HepG2 (cell line): ENCODE measurements around the gene ALOX12. TPM values are rescaled to one million over a fixed set of nuclear protein-coding genes. Genes with fewer than 3 reads are reported as not detected.
"Not testable (repeated sequence)": the region's sequence is repeated elsewhere in the genome, so short reads cannot be mapped to it uniquely, and the experiment has no call there.

Experiments
- ATAC-seq: fragments of 200-7000 bp; cut with Tn5 transposase; 3 replicates; pipeline ENCODE4 v1.9.1; 2020; ENCODE audit warnings: mild to moderate bottlenecking, moderate library complexity
- BruUV-seq: library from RNA; stranded (reverse); fragments of 400-500 nt; replicated peaks from 2 replicates; lab custom pipeline; 2021; lab: Mats Ljungman, UMichigan
- CTCF ChIA-PET: fragments of 300-600 bp; formaldehyde crosslinking; extraction: SDS; loops from one replicate; lab custom pipeline; 2021; ENCODE audit warnings: low total read pairs, inconsistent platforms, low intra/inter-chr PET ratio; lab: Yijun Ruan, JAX
- POLR2A ChIA-PET: fragments of 350-600 bp; sonication (Branson Sonifier 250); formaldehyde crosslinking; loops from one replicate; lab custom pipeline; 2020; ENCODE audit warnings: antibody characterized with exemption, inconsistent platforms; lab: Yijun Ruan, JAX
- DNase-seq: peaks from one replicate; pipeline ENCODE4 v3.0.0-alpha.2; 2015; ENCODE audit warnings: low spot score
- FAIRE-seq: peaks from 3 replicates; lab custom pipeline; 2011; peaks lifted over from hg19 to GRCh38; lab: Jason Lieb, UNC
- H2AFZ ChIP-seq: one replicate; pipeline ENCODE4 v1.6.1; 2011; ENCODE audit warnings: low read length, inconsistent platforms
- H3K27ac ChIP-seq: fragments of 300-600 bp; 3 replicates; pipeline ENCODE4 v1.8.0; 2011; ENCODE audit warnings: mixed run types, mild to moderate bottlenecking, mixed read lengths, low read length, inconsistent platforms; ENCODE audit not compliant: insufficient read depth; ENCODE audit errors: extremely low read length
- H3K27me3 ChIP-seq, 2 experiments: fragments of 200-600 bp in 1 of 2; 2 replicates in 1 of 2; 3 replicates in 1 of 2; pipeline versions ENCODE4 v1.6.0 to v1.8.0; 2011; ENCODE audit warnings: low read length in 2 of 2, mild to moderate bottlenecking in 2 of 2, moderate library complexity in 2 of 2, inconsistent platforms in 1 of 2; ENCODE audit not compliant: insufficient read depth in 2 of 2, control insufficient read depth in 1 of 2
- H3K36me3 ChIP-seq, 2 experiments: fragments of 200-600 bp in 1 of 2; replicated peaks in 1 of 2; 2 replicates in 1 of 2; 3 replicates in 1 of 2; pipeline versions ENCODE4 v1.5.1 to v1.8.0; 2011; ENCODE audit warnings: low read length in 2 of 2, inconsistent platforms in 1 of 2; ENCODE audit not compliant: insufficient read depth in 2 of 2, control insufficient read depth in 1 of 2
- H3K4me1 ChIP-seq: 2 replicates; pipeline ENCODE4 v1.5.1; 2012; ENCODE audit warnings: low read length, inconsistent platforms; ENCODE audit not compliant: insufficient read depth
- H3K4me2 ChIP-seq: 2 replicates; pipeline ENCODE4 v1.6.0; 2011; ENCODE audit warnings: low read depth, low read length, inconsistent platforms
- H3K4me3 ChIP-seq, 3 experiments: fragments of 200-600 bp in 1 of 3; sonication (generic), shearing (Covaris generic) in 1 of 3; replicated peaks in 1 of 3; 2 replicates each; pipeline ENCODE4 v1.5.1; 2011 to 2016; ENCODE audit warnings: low read length in 3 of 3, inconsistent platforms in 2 of 3, low read depth in 2 of 3, mild to moderate bottlenecking in 2 of 3, control low read depth in 1 of 3, mixed read lengths in 1 of 3; ENCODE audit not compliant: insufficient read depth in 1 of 3
- H3K79me2 ChIP-seq: one replicate; pipeline ENCODE4 v1.6.1; 2011; ENCODE audit warnings: low read length, inconsistent platforms; ENCODE audit not compliant: insufficient read depth
- H3K9ac ChIP-seq: 2 replicates; pipeline ENCODE4 v1.6.0; 2011; ENCODE audit warnings: mild to moderate bottlenecking, low read depth, low read length, inconsistent platforms; ENCODE audit not compliant: insufficient read depth
- H3K9me3 ChIP-seq: 2 replicates; pipeline ENCODE4 v1.5.1; 2012; ENCODE audit warnings: mild to moderate bottlenecking, low read length
- H4K20me1 ChIP-seq: 2 replicates; pipeline ENCODE4 v1.6.0; 2011; ENCODE audit warnings: inconsistent platforms, mild to moderate bottlenecking, low read length, moderate library complexity; ENCODE audit not compliant: insufficient read depth
- ERF ChIP-seq: IDR thresholded peaks from 2 replicates; pipeline ENCODE4 v1.6.1; 2018; ENCODE audit warnings: missing biosample characterization, missing genetic modification reagents
- IKZF1 ChIP-seq: fragments of 450-650 bp; IDR thresholded peaks from 2 replicates; pipeline ENCODE4 v1.7.1; 2016
- KAT2B ChIP-seq: fragments of 150-350 bp; IDR thresholded peaks from 2 replicates; pipeline ENCODE4 v1.6.1; 2014; ENCODE audit warnings: low read depth, low read length, borderline replicate concordance
- ONECUT2 ChIP-seq: sonication (generic); formaldehyde crosslinking; IDR thresholded peaks from 2 replicates; pipeline ENCODE4 v1.4.0; 2020; ENCODE audit warnings: missing genetic modification reagents
- ZNF674 ChIP-seq: sonication (generic); formaldehyde crosslinking; IDR thresholded peaks from 2 replicates; pipeline ENCODE4 v1.5.0; 2020; ENCODE audit warnings: low read depth, mild to moderate bottlenecking, missing genetic modification reagents
- WGBS: methylation state at CpG from one replicate; pipeline ENCODE4 v1.1.6; 2017; ENCODE audit warnings: low lambda C conversion rate; 5-methylcytosine and 5-hydroxymethylcytosine counted together
- in situ Hi-C: cut with HindIII; loops from 2 replicates; pipeline ENCODE4 v1.10.0; 2017; ENCODE audit warnings: low pct_unique_long_range_greater_than_20kb; ENCODE audit not compliant: extremely low pct_ligation_motif_present
- intact Hi-C: fragments of 100-400 bp; cut with micrococcal nuclease; formaldehyde crosslinking; loops from one replicate; pipeline ENCODE4 v1.10.0; 2022; ENCODE audit not compliant: unreplicated experiment
- polyA plus RNA-seq, 8 experiments: library from polyadenylated mRNA; depleted of rRNA in 3 of 8; stranded (reverse) in 7 of 8; unstranded in 1 of 8; fragments of >200 nt; fragmentation: Illumina TruSeq in 4 of 8; extraction: Trizol in 4 of 8; gene quantifications; 2 replicates each; pipeline versions ENCODE4 v1.2.1 to v1.2.3, GENCODE V29; 2011 to 2016; ENCODE audit warnings: low read depth in 4 of 8, missing spikeins in 1 of 8, mixed read lengths in 1 of 8; ENCODE audit not compliant: insufficient read depth in 1 of 8
- total RNA-seq, 5 experiments: library from RNA; depleted of rRNA; stranded (reverse); fragments of >200 nt; fragmentation: Illumina TruSeq; extraction: Trizol; gene quantifications; 2 replicates each; pipeline ENCODE4 v1.2.3, GENCODE V29; 2016; ENCODE audit warnings: low read depth in 1 of 5
- TF ChIP-seq, protein P1 (sequence below): sonication (generic); formaldehyde crosslinking; IDR thresholded peaks from 2 replicates; pipeline ENCODE4 v1.9.0; 2021; ENCODE audit warnings: missing genetic modification reagents, borderline replicate concordance
- TF ChIP-seq, protein P2 (sequence below): sonication (generic); formaldehyde crosslinking; IDR thresholded peaks from 2 replicates; pipeline ENCODE4 v1.4.0; 2020; ENCODE audit warnings: missing genetic modification reagents
- TF ChIP-seq, protein P3 (sequence below): IDR thresholded peaks from 2 replicates; pipeline ENCODE4 v1.6.1; 2016; ENCODE audit warnings: missing biosample characterization, missing genetic modification reagents, low read depth

Gene ALOX12
- total and polyA plus RNA-seq, 2 of the 13 experiments (the other 11 are each of a cell fraction or from before 2014, with no cell fraction given): not detected

DNA sequence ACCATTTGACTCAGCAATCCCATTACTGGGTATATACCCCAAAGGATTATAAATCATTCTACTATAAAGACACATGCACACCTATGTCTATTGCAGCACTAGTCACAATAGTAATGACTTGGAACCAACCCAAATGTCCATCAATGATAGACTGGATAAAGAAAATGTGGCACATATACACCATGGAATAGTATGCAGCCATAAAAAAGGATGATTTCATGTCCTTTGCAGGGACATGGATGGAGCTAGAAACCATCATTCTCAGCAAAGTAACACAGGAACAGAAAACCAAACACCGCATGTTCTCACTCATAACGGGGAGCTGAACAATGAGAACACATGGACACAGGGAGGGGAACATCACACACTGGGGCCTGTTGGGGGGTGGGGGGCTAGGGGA lies 44.9 kb upstream of the ALOX12 start:
- H3K9ac ChIP-seq, in situ Hi-C loops, H2AFZ ChIP-seq, H3K4me3 ChIP-seq, FAIRE-seq, H3K4me2 ChIP-seq, H3K27me3 ChIP-seq, H4K20me1 ChIP-seq, H3K36me3 ChIP-seq, BruUV-seq, H3K27ac ChIP-seq, DNase-seq, H3K4me1 ChIP-seq, intact Hi-C loops, H3K9me3 ChIP-seq, H3K79me2 ChIP-seq, CTCF ChIA-PET, ATAC-seq, POLR2A ChIA-PET: not testable (repeated sequence)
- 98% methylated on average over 2 of the region's 2 CpGs for WGBS

DNA sequence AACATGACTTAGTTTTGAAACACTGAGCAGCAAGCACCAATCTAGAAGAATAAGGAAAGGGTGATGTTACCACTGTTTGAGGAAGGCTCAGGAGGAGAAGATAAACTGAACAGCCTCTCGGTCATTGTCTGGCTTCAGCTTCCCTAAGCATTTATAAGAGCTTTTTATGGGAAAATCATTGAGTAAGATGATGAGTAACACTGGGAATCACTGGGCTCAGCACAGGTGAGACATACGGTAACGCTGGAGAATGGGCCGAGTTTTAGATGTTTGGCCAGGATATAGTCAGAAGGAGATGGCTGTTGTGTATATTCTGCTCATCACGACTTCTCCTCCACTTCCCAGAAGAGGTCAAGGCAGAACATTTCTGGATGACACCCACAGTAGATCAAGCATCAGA lies 42.2 kb upstream of the ALOX12 start:
- CTCF ChIA-PET: no interaction called here
- in situ Hi-C loops: no loop called here
- POLR2A ChIA-PET: no interaction called here
- Histone ChIP-seq H3K79me2 (no peaks in the 10 kb centered on the region), H3K27me3 (no peaks in the 10 kb centered on the region), H2AFZ (no peak overlapping the region), H3K4me2 (no peak overlapping the region), H3K4me3 (no peak overlapping the region), H3K9me3 (no peaks in the 10 kb centered on the region), H4K20me1 (no peaks in the 10 kb centered on the region), H3K27ac (no peak overlapping the region), H3K9ac (no peak overlapping the region), H3K4me1 (no peaks in the 10 kb centered on the region)
- DNase-seq (no peak), ATAC-seq (no peak), FAIRE-seq (no peak)
- no TSS peak for BruUV-seq
- TF ChIP-seq, protein P1, sequence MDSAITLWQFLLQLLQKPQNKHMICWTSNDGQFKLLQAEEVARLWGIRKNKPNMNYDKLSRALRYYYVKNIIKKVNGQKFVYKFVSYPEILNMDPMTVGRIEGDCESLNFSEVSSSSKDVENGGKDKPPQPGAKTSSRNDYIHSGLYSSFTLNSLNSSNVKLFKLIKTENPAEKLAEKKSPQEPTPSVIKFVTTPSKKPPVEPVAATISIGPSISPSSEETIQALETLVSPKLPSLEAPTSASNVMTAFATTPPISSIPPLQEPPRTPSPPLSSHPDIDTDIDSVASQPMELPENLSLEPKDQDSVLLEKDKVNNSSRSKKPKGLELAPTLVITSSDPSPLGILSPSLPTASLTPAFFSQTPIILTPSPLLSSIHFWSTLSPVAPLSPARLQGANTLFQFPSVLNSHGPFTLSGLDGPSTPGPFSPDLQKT (CRISPR knock-in tag): no peak
- TF ChIP-seq ERF (CRISPR knock-in tag): no peak
- no peak for TF ChIP-seq ZNF674 (CRISPR knock-in tag)
- no peak for TF ChIP-seq ONECUT2 (CRISPR knock-in tag)
- TF ChIP-seq IKZF1: no peak
- no peak for TF ChIP-seq KAT2B
- TF ChIP-seq, protein P2, sequence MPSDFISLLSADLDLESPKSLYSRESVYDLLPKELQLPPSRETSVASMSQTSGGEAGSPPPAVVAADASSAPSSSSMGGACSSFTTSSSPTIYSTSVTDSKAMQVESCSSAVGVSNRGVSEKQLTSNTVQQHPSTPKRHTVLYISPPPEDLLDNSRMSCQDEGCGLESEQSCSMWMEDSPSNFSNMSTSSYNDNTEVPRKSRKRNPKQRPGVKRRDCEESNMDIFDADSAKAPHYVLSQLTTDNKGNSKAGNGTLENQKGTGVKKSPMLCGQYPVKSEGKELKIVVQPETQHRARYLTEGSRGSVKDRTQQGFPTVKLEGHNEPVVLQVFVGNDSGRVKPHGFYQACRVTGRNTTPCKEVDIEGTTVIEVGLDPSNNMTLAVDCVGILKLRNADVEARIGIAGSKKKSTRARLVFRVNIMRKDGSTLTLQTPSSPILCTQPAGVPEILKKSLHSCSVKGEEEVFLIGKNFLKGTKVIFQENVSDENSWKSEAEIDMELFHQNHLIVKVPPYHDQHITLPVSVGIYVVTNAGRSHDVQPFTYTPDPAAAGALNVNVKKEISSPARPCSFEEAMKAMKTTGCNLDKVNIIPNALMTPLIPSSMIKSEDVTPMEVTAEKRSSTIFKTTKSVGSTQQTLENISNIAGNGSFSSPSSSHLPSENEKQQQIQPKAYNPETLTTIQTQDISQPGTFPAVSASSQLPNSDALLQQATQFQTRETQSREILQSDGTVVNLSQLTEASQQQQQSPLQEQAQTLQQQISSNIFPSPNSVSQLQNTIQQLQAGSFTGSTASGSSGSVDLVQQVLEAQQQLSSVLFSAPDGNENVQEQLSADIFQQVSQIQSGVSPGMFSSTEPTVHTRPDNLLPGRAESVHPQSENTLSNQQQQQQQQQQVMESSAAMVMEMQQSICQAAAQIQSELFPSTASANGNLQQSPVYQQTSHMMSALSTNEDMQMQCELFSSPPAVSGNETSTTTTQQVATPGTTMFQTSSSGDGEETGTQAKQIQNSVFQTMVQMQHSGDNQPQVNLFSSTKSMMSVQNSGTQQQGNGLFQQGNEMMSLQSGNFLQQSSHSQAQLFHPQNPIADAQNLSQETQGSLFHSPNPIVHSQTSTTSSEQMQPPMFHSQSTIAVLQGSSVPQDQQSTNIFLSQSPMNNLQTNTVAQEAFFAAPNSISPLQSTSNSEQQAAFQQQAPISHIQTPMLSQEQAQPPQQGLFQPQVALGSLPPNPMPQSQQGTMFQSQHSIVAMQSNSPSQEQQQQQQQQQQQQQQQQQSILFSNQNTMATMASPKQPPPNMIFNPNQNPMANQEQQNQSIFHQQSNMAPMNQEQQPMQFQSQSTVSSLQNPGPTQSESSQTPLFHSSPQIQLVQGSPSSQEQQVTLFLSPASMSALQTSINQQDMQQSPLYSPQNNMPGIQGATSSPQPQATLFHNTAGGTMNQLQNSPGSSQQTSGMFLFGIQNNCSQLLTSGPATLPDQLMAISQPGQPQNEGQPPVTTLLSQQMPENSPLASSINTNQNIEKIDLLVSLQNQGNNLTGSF (CRISPR knock-in tag): no peak
- TF ChIP-seq, protein P3, sequence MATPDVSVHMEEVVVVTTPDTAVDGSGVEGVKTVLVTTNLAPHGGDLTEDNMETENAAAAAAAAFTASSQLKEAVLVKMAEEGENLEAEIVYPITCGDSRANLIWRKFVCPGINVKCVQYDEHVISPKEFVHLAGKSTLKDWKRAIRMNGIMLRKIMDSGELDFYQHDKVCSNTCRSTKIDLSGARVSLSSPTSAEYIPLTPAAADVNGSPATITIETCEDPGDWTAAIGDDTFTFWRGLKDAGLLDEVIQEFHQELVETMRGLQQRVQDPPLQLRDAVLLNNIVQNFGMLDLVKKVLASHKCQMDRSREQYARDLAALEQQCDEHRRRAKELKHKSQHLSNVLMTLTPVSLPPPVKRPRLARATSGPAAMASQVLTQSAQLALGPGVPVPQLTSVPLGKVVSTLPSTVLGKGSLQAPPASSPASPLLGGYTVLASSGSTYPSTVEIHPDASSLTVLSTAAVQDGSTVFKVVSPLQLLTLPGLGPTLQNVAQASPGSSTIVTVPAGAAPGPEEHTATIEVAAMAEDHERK (CRISPR knock-in tag): no peak
- TF ChIP-seq, all 625 proteins: peak for 0
- WGBS: 95% methylated on average over 5 of the region's 5 CpGs
- no peaks in the 10 kb centered on the region for H3K36me3 ChIP-seq
- intact Hi-C loops: no loop called here
